H1 (cell line): ENCODE results near the gene MEST. TPM values are rescaled to one million over a fixed set of nuclear protein-coding genes. Genes with fewer than 3 reads are reported as not detected.

Source experiments
- CTCF ChIA-PET: fragments of 300-600 bp; sonication (Branson Sonifier 250); formaldehyde crosslinking; loops from one replicate; lab custom pipeline; 2021; ENCODE audit not compliant: partially characterized antibody; lab: Charles Lee
- POLR2A ChIA-PET: fragments of 300-600 bp; sonication (Branson Sonifier 250); formaldehyde crosslinking; loops from one replicate; lab custom pipeline; 2021; ENCODE audit warnings: inconsistent platforms; ENCODE audit not compliant: partially characterized antibody; lab: Charles Lee
- DNase-seq, 2 experiments: peaks; one replicate each; pipeline versions ENCODE4 v3.0.0 to v3.0.0-alpha.2; 2010 to 2022; ENCODE audit warnings: low spot score in 2 of 2, low read depth in 1 of 2, mixed read lengths in 1 of 2
- FAIRE-seq: peaks from 2 replicates; lab custom pipeline; 2011; peaks lifted over from hg19 to GRCh38; lab: Jason Lieb, UNC
- H2AFZ ChIP-seq: 2 replicates; pipeline ENCODE4 v1.8.1; 2012; ENCODE audit warnings: low read length, inconsistent platforms
- H2AK5ac ChIP-seq: 2 replicates; pipeline ENCODE4 v1.6.1; 2013; ENCODE audit warnings: low read depth, low read length
- H2BK120ac ChIP-seq: replicated peaks from 2 replicates; pipeline ENCODE3; 2013; ENCODE audit warnings: low read depth, low read length, inconsistent platforms
- H2BK12ac ChIP-seq: 2 replicates; pipeline ENCODE4 v1.6.1; 2013; ENCODE audit warnings: low read depth, low read length
- H2BK15ac ChIP-seq: 2 replicates; pipeline ENCODE4 v1.6.1; 2013; ENCODE audit warnings: low read length
- H2BK20ac ChIP-seq: 2 replicates; pipeline ENCODE4 v1.6.1; 2013; ENCODE audit warnings: low read length
- H2BK5ac ChIP-seq: 2 replicates; pipeline ENCODE4 v1.6.1; 2013; ENCODE audit warnings: low read depth, low read length
- H3K14ac ChIP-seq: 2 replicates; pipeline ENCODE4 v1.6.1; 2013; ENCODE audit warnings: inconsistent platforms; ENCODE audit not compliant: insufficient read length
- H3K18ac ChIP-seq: 2 replicates; pipeline ENCODE4 v1.6.1; 2013; ENCODE audit warnings: low read length; ENCODE audit errors: extremely low read depth
- H3K23ac ChIP-seq: 2 replicates; pipeline ENCODE4 v1.6.1; 2013; ENCODE audit warnings: inconsistent platforms; ENCODE audit not compliant: insufficient read length
- H3K23me2 ChIP-seq: 2 replicates; pipeline ENCODE4 v1.6.1; 2013; ENCODE audit warnings: low read depth, low read length
- H3K27ac ChIP-seq: 2 replicates; pipeline ENCODE4 v1.6.1; 2011; ENCODE audit warnings: low read depth, low read length, inconsistent platforms
- H3K27me3 ChIP-seq, 4 experiments: replicated peaks in 1 of 4; 1 replicate in 1 of 4; 2 replicates in 3 of 4; pipeline versions ENCODE4 v1.6.1 to v1.8.1; 2011 to 2013; ENCODE audit warnings: low read length in 3 of 4, mild to moderate bottlenecking in 3 of 4, inconsistent platforms in 2 of 4, mixed read lengths in 2 of 4, moderate library complexity in 1 of 4; ENCODE audit not compliant: control insufficient read depth in 3 of 4, insufficient read depth in 3 of 4; ENCODE audit errors: extremely low read depth in 1 of 4
- H3K36me3 ChIP-seq, 4 experiments: 2 replicates each; pipeline versions ENCODE4 v1.6.1 to v1.8.1; 2011 to 2013; ENCODE audit warnings: mild to moderate bottlenecking in 4 of 4, low read length in 3 of 4, moderate library complexity in 2 of 4, control low read depth in 1 of 4, inconsistent platforms in 1 of 4; ENCODE audit not compliant: insufficient read depth in 4 of 4, control insufficient read depth in 2 of 4
- H3K4ac ChIP-seq: replicated peaks from 2 replicates; pipeline ENCODE3; 2013; ENCODE audit warnings: low read length, low read depth, mixed read lengths, inconsistent platforms; ENCODE audit not compliant: insufficient read length
- H3K4me1 ChIP-seq, 4 experiments: replicated peaks in 1 of 4; 1 replicate in 1 of 4; 2 replicates in 3 of 4; pipeline versions ENCODE4 v1.6.1 to v1.8.1; 2011 to 2013; ENCODE audit warnings: low read length in 3 of 4, inconsistent platforms in 2 of 4, mixed read lengths in 1 of 4; ENCODE audit not compliant: insufficient read depth in 4 of 4, control insufficient read depth in 3 of 4
- H3K4me2 ChIP-seq, 2 experiments: 2 replicates each; pipeline versions ENCODE4 v1.6.1 to v1.8.1; 2011 to 2013; ENCODE audit warnings: low read depth in 2 of 2, low read length in 2 of 2, control low read depth in 1 of 2, inconsistent platforms in 1 of 2, mild to moderate bottlenecking in 1 of 2; ENCODE audit not compliant: insufficient read depth in 1 of 2
- H3K4me3 ChIP-seq, 4 experiments: fragments of 200-600, 300-600 bp in 1 of 4; sonication (generic), shearing (Covaris generic), sonication (Bioruptor Twin) in 1 of 4; 2 replicates each; pipeline versions ENCODE4 v1.5.1 to v1.8.1; 2011 to 2016; ENCODE audit warnings: low read length in 4 of 4, low read depth in 3 of 4, control low read depth in 2 of 4, inconsistent platforms in 2 of 4, mild to moderate bottlenecking in 2 of 4, mixed read lengths in 1 of 4, moderate library complexity in 1 of 4; ENCODE audit not compliant: insufficient read depth in 2 of 4; ENCODE audit errors: extremely low read depth in 1 of 4
- H3K56ac ChIP-seq: replicated peaks from 2 replicates; pipeline ENCODE3; 2013; ENCODE audit warnings: low read depth, mild to moderate bottlenecking, mixed read lengths, low read length, inconsistent platforms; ENCODE audit not compliant: insufficient read length
- H3K79me1 ChIP-seq: 2 replicates; pipeline ENCODE4 v1.6.1; 2013; ENCODE audit warnings: low read depth, low read length, control low read depth
- H3K79me2 ChIP-seq, 2 experiments: 2 replicates each; pipeline versions ENCODE4 v1.6.1 to v1.8.1; 2012 to 2013; ENCODE audit warnings: low read length in 2 of 2, mild to moderate bottlenecking in 2 of 2, inconsistent platforms in 1 of 2; ENCODE audit not compliant: insufficient read depth in 2 of 2, control insufficient read depth in 1 of 2
- H3K9ac ChIP-seq, 4 experiments: replicated peaks in 1 of 4; 1 replicate in 1 of 4; 2 replicates in 3 of 4; pipeline versions ENCODE4 v1.6.1 to v1.8.1; 2011 to 2013; ENCODE audit warnings: low read depth in 3 of 4, low read length in 3 of 4, control low read depth in 2 of 4, mild to moderate bottlenecking in 2 of 4, moderate library complexity in 2 of 4, inconsistent platforms in 1 of 4; ENCODE audit errors: extremely low read depth in 1 of 4
- H3K9me3 ChIP-seq, 2 experiments: 2 replicates each; pipeline versions ENCODE4 v1.6.1 to v1.8.1; 2012 to 2013; ENCODE audit warnings: mild to moderate bottlenecking in 2 of 2, moderate library complexity in 2 of 2, control low read depth in 1 of 2, inconsistent platforms in 1 of 2, low read depth in 1 of 2, low read length in 1 of 2, mixed read lengths in 1 of 2; ENCODE audit not compliant: insufficient read depth in 2 of 2
- H4K20me1 ChIP-seq, 2 experiments: replicated peaks in 1 of 2; 2 replicates each; pipeline versions ENCODE3 to v1.8.1; 2011 to 2013; ENCODE audit warnings: inconsistent platforms in 2 of 2, low read length in 2 of 2, mild to moderate bottlenecking in 1 of 2; ENCODE audit not compliant: insufficient read depth in 2 of 2, control insufficient read depth in 1 of 2
- H4K5ac ChIP-seq: 2 replicates; pipeline ENCODE4 v1.6.1; 2013; ENCODE audit warnings: low read length, low read depth, mixed read lengths, inconsistent platforms; ENCODE audit not compliant: insufficient read length
- H4K8ac ChIP-seq: 2 replicates; pipeline ENCODE4 v1.8.0; 2013; ENCODE audit warnings: mild to moderate bottlenecking, moderate library complexity, low read length, inconsistent platforms; ENCODE audit not compliant: insufficient read depth; ENCODE audit errors: extremely low read depth
- H4K91ac ChIP-seq: replicated peaks from 2 replicates; pipeline ENCODE3; 2013; ENCODE audit warnings: low read length, mixed read lengths, inconsistent platforms; ENCODE audit not compliant: insufficient read length
- ASH2L ChIP-seq: fragments of 200-600, 300-600 bp; sonication (generic); IDR thresholded peaks from one replicate; pipeline ENCODE4 v1.7.1; 2017; ENCODE audit warnings: low read length
- CBX5 ChIP-seq: fragments of 300-800, 300-1000 bp; sonication (generic); IDR thresholded peaks from 2 replicates; pipeline ENCODE4 v1.7.1; 2016; ENCODE audit warnings: antibody characterized with exemption, low read length, low read depth
- JUN ChIP-seq: IDR thresholded peaks from 2 replicates; pipeline ENCODE4 v1.6.1; 2011; ENCODE audit warnings: low read depth, mild to moderate bottlenecking, improper control_type of control experiment, low read length
- SP1 ChIP-seq: IDR thresholded peaks from 2 replicates; pipeline ENCODE4 v1.6.1; 2011; ENCODE audit warnings: low read depth, low read length
- WGBS, 2 experiments: shearing (Covaris generic) in 1 of 2; methylation state at CpG; one replicate each; pipeline versions ENCODE4 v1.1.6 to v1.1.7; 2013 to 2015; ENCODE audit warnings: low lambda C conversion rate in 2 of 2, mixed read lengths in 2 of 2, inconsistent platforms in 1 of 2, low coverage in 1 of 2, missing lambda C conversion rate in 1 of 2; ENCODE audit not compliant: insufficient replicate concordance in 2 of 2, insufficient coverage in 1 of 2, insufficient read length in 1 of 2; ENCODE audit errors: extremely low coverage in 1 of 2, missing lambda C conversion rate in 1 of 2; 5-methylcytosine and 5-hydroxymethylcytosine counted together
- polyA plus RNA-seq, 7 experiments: library from polyadenylated mRNA; depleted of rRNA in 3 of 7; stranded (reverse) in 5 of 7; unstranded in 2 of 7; fragments of >200 nt in 5 of 7; fragments of 200-250 nt in 2 of 7; gene quantifications; 1 replicate in 5 of 7; 2 replicates in 1 of 7; 4 replicates in 1 of 7; pipeline versions ENCODE4 v1.2.1 to v1.2.3, GENCODE V29; 2011 to 2013; ENCODE audit warnings: missing spikeins in 2 of 7, mixed read lengths in 2 of 7
- total RNA-seq: library from RNA; stranded (reverse); fragmentation: NEBNext Ultra II Directional; extraction: Animal tissue kit (Norgen Biotek cat#: 25700); gene quantifications from 2 replicates; pipeline ENCODE4 v1.2.1, GENCODE V29; 2021

The MEST gene
- total and polyA plus RNA-seq, 2 of the 8 experiments (the other 6 are each of a cell fraction or from before 2014, with no cell fraction given) = 176 to 269 TPM

DNA sequence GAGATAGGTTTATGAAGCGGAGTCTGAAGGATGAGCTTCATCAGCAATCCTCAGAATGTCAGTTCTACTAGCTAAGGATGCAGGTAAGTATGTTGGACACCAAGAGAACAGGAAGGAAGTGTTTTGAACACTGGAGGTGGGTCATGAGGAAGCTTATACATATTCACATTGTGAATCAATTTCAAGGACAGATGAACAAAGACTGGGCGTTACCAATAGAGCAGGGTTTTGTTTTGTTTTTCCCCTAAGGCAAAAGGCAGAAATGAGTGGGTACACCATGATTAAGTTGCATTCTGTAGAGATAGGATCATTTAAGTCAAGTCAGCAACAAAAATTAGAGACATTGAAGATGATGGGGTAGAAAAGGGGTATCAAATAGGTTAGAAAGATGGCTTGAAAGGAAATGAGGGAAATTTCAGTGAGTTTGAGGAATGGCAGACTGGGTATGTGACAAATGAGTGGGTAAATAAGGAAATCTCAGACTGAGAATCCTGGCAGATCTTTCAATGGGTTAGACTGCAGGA, 51.7 kb downstream of the MEST start:
- H3K9ac ChIP-seq = no peak overlapping the region
- 97% methylated on average over 2 of the region's 2 CpGs; no CpG with 5 or more reads in 1 of the 2 experiments for WGBS, 2 experiments
- ChIA-PET CTCF (no interaction called here), POLR2A (no interaction called here)
- H2AK5ac ChIP-seq = no peak overlapping the region
- no peaks in the 10 kb centered on the region for H3K79me1 ChIP-seq
- no peak overlapping the region for H2BK120ac ChIP-seq
- H3K14ac ChIP-seq = no peak overlapping the region
- H3K23ac ChIP-seq = no peak overlapping the region
- DNase-seq = no peak
- TF ChIP-seq SP1 (no peak), ASH2L (no peak), JUN (no peak), CBX5 (no peak)
- no peak overlapping the region for H2BK15ac ChIP-seq
- H3K79me2 ChIP-seq = no peaks in the 10 kb centered on the region
- no peak overlapping the region for H3K4me3 ChIP-seq
- H3K4me1 ChIP-seq = no peaks in the 10 kb centered on the region
- H3K4me2 ChIP-seq = no peak overlapping the region
- H4K20me1 ChIP-seq = no peaks in the 10 kb centered on the region
- H2BK20ac ChIP-seq = no peak overlapping the region
- H4K91ac ChIP-seq = no peak overlapping the region
- H3K23me2 ChIP-seq = no peaks in the 10 kb centered on the region; the same call in 1 of the 2 replicates
- no peak overlapping the region for H2BK5ac ChIP-seq
- no peaks in the 10 kb centered on the region for H3K9me3 ChIP-seq
- no peak overlapping the region for H3K18ac ChIP-seq
- no peak overlapping the region for H2AFZ ChIP-seq
- no peak overlapping the region for H3K27ac ChIP-seq
- H4K8ac ChIP-seq = no peak overlapping the region
- H2BK12ac ChIP-seq = no peak overlapping the region
- H3K27me3 ChIP-seq = no peaks in the 10 kb centered on the region
- H3K36me3 ChIP-seq = peaks cover 0 to 13% (median 2%) of the 10 kb centered on the region in 4 experiments; a peak in 4 of 8 replicates
- H4K5ac ChIP-seq = no peak overlapping the region
- no peak overlapping the region for H3K4ac ChIP-seq
- FAIRE-seq = no peak
- H3K56ac ChIP-seq = no peak overlapping the region
